ENCODE results near the gene CPEB3. TPM values are rescaled to one million over a fixed set of nuclear protein-coding genes. Genes with fewer than 3 reads are reported as not detected.

The CPEB3 gene
- polyA plus RNA-seq, 2 of the 4 experiments (the other 2 are of a cell fraction), result 0.37 to 0.41 TPM

DNA sequence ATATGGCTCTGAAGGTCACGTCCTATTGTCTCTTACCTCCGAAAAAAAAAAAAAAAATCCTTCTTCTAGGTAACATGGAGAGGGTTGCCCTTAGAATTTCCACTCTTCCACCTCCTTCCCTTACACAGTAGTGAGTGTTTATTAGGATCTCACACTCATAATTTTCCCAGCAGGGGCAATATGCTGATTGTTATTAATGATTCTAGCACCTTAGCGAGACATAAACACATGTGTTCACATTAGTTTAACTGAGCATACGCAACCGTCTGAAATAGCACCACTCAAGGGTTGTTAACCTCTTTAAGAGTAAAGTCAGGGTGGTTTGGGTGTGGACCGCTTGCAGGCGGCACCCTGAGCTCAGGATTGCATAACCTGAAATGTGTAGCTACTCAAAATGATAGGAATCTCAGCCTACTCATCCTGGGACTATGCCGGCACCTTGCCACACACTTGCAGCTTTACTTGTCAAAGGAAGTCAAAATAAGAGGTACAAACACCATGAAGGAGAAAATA, 52.2 kb downstream of the CPEB3 start:
- TF ChIP-seq NR3C1 (IDR thresholded peaks at IDR 0.05) (no peak), CEBPB (IDR thresholded peaks at IDR 0.05) (peak; percentile 31 to 75; a peak in 3 of 4 replicates), KDM1A (IDR thresholded peaks at IDR 0.05; ENCODE audit: low read depth) (no peak)
- TF ChIP-seq, protein P1, sequence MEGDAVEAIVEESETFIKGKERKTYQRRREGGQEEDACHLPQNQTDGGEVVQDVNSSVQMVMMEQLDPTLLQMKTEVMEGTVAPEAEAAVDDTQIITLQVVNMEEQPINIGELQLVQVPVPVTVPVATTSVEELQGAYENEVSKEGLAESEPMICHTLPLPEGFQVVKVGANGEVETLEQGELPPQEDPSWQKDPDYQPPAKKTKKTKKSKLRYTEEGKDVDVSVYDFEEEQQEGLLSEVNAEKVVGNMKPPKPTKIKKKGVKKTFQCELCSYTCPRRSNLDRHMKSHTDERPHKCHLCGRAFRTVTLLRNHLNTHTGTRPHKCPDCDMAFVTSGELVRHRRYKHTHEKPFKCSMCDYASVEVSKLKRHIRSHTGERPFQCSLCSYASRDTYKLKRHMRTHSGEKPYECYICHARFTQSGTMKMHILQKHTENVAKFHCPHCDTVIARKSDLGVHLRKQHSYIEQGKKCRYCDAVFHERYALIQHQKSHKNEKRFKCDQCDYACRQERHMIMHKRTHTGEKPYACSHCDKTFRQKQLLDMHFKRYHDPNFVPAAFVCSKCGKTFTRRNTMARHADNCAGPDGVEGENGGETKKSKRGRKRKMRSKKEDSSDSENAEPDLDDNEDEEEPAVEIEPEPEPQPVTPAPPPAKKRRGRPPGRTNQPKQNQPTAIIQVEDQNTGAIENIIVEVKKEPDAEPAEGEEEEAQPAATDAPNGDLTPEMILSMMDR (IDR thresholded peaks at IDR 0.05), result no peak
- Histone ChIP-seq H3K9me3 (no peaks in the 10 kb centered on the region), H3K4me2 (peak overlapping the region; percentile 82), H3K4me3 (no peak overlapping the region), H3K27ac (no peak overlapping the region), H3K4me1 (peaks cover 21% of the 10 kb centered on the region)
- ChIA-PET CTCF (interaction anchor here (0.6 to 1.4 kb wide), 4 partner anchors 16 to 151 kb away, joined by 3 to 4 read pairs (median 4); no protein-coding TSS in a partner anchor), POLR2A (no interaction called here)
- DNase-seq (ENCODE audit: low read depth in 1 of 2, low spot score in 1 of 2) (peak in 1 of 2 experiments; percentile 9), FAIRE-seq (no peak), ATAC-seq (no peak)
- 72% methylated on average over 8 of the region's 8 CpGs for WGBS (ENCODE audit: missing lambda C conversion rate)

- TF ChIP-seq KDM5A (IDR thresholded peaks at IDR 0.05) (no peak), NFE2L2 (conservative IDR thresholded peaks at IDR 0.05; ENCODE audit: low read length) (no peak), RNF2 (IDR thresholded peaks at IDR 0.05; ENCODE audit: borderline replicate concordance, low read depth) (no peak), FOXS1 (CRISPR knock-in tag; IDR thresholded peaks at IDR 0.05) (no peak), MAFK (IDR thresholded peaks at IDR 0.05; ENCODE audit: partially characterized antibody) (no peak), E2F6 (IDR thresholded peaks at IDR 0.05; ENCODE audit: borderline replicate concordance, low read depth) (no peak), RARB (CRISPR knock-in tag; IDR thresholded peaks at IDR 0.05) (no peak), POLR2AphosphoS2 (conservative IDR thresholded peaks at IDR 0.05; ENCODE audit: low read length) (no peak), FOSB (CRISPR knock-in tag; IDR thresholded peaks at IDR 0.05) (no peak), ZSCAN20 (CRISPR knock-in tag; IDR thresholded peaks at IDR 0.05) (no peak), ZNF302 (CRISPR knock-in tag; IDR thresholded peaks at IDR 0.05) (no peak), HOXB13 (CRISPR knock-in tag; IDR thresholded peaks at IDR 0.05; ENCODE audit: low read depth) (no peak), ZFP36 (IDR thresholded peaks at IDR 0.05; ENCODE audit: borderline replicate concordance, partially characterized antibody) (no peak), CBX2 (IDR thresholded peaks at IDR 0.05; ENCODE audit: borderline replicate concordance, low read depth) (no peak), HOXB5 (CRISPR knock-in tag; IDR thresholded peaks at IDR 0.05) (no peak), HDAC2 (IDR thresholded peaks at IDR 0.05) (no peak)
- TF ChIP-seq, protein P2, sequence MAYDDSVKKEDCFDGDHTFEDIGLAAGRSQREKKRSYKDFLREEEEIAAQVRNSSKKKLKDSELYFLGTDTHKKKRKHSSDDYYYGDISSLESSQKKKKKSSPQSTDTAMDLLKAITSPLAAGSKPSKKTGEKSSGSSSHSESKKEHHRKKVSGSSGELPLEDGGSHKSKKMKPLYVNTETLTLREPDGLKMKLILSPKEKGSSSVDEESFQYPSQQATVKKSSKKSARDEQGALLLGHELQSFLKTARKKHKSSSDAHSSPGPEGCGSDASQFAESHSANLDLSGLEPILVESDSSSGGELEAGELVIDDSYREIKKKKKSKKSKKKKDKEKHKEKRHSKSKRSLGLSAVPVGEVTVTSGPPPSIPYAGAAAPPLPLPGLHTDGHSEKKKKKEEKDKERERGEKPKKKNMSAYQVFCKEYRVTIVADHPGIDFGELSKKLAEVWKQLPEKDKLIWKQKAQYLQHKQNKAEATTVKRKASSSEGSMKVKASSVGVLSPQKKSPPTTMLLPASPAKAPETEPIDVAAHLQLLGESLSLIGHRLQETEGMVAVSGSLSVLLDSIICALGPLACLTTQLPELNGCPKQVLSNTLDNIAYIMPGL (CRISPR knock-in tag; IDR thresholded peaks at IDR 0.05; ENCODE audit: borderline replicate concordance), result no peak
- TF ChIP-seq, protein P3, sequence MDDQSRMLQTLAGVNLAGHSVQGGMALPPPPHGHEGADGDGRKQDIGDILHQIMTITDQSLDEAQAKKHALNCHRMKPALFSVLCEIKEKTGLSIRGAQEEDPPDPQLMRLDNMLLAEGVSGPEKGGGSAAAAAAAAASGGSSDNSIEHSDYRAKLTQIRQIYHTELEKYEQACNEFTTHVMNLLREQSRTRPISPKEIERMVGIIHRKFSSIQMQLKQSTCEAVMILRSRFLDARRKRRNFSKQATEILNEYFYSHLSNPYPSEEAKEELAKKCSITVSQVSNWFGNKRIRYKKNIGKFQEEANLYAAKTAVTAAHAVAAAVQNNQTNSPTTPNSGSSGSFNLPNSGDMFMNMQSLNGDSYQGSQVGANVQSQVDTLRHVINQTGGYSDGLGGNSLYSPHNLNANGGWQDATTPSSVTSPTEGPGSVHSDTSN (IDR thresholded peaks at IDR 0.05), result no peak
- no peak overlapping the region for H3K4me2 ChIP-seq
- no peak for DNase-seq (ENCODE audit: low read depth in 1 of 2, low spot score in 1 of 2)
- no peak for ATAC-seq
- H3K9me3 ChIP-seq, result no peaks in the 10 kb centered on the region
- H3K4me3 ChIP-seq, result no peak overlapping the region
- H3K27ac ChIP-seq, result no peak overlapping the region
- no peak for FAIRE-seq
- H3K4me1 ChIP-seq, result peaks cover 17% of the 10 kb centered on the region
- 93% methylated on average over 3 of the region's 3 CpGs for WGBS (ENCODE audit: missing lambda C conversion rate)
- POLR2A ChIA-PET, result no interaction called here
- CTCF ChIA-PET, result interaction anchor here (0.6 to 1.4 kb wide), 3 partner anchors 16 to 150 kb away, joined by 3 to 4 read pairs (median 3); no protein-coding TSS in a partner anchor
Observed at GRCh38 chr10:92238054-92238585, 52.8 kb downstream of the CPEB3 start.
